HG02981 (cell line): Measurements from ENCODE around the gene GNG12.

Experiments used
- ATAC-seq: cut with Tn5 transposase; IDR thresholded peaks from one replicate; pipeline ENCODE4 v1.9.1; 2021; ENCODE audit warnings: mild to moderate bottlenecking, moderate library complexity; ENCODE audit not compliant: unreplicated experiment

GNG12 gene

GRCh38 chr1:67832737-67833601 is at the start of gene GNG12:
GNG12 (minus strand) TSS chr1:67833467; CDS start chr1:67707686, 125,781 bp downstream.
- ATAC-seq: peak; percentile 53

- ATAC-seq: no peak
Observed at GRCh38 chr1:67882196-67882958, 49.1 kb upstream of the GNG12 start.

DNA sequence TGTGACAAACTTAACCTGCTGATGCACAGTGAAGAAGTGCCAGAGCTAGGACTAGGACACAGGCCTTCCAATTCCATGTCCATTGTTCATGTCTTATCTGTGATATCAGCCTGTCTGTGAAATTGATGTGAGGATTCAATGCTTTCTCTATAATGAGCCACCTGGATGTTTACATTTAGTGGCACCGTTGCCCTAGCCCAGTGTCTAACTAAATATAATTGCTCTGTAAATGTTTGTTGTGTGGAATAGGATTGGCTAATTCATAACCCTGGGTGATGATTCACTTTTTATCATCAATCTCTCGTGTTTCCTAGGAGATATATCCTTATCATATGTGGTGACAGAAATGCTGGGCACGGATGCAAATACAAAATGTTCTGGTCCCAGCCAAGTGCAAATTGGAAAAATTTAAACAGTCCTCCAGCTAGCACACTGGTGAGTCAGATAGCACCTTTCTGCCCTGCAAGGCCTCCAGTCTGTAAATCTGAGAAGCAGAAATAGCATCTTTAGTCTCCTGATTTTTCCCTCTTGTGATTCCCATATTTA is 46.9 kb upstream of the GNG12 start:
- no peak for ATAC-seq

- ATAC-seq: no peak
Observed at GRCh38 chr1:67879485-67879884, 46.2 kb upstream of the GNG12 start.

- ATAC-seq: no peak
Observed at GRCh38 chr1:67874501-67875111, 41.3 kb upstream of the GNG12 start.

DNA sequence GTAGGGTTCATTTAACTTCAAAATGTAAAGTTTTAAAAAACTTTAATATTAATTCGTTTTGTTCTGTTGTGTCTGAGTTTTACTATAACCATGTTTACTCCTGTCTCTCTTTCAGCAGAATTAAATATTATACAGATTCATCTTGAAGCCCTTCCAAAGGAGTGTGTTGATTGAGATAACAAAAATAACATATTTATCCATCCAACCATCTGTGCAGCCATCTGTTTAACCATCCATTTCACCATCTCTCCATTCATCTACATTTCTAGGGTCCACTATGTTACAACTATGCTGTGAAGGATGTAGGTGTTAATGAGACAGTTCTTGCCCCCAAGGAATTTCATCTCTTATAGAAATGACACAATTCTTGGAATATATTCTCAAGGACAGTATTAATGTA is 36.0 kb upstream of the GNG12 start:
- no peak for ATAC-seq

GRCh38 chr1:67863637-67864036 is 30.4 kb upstream of the GNG12 start:
- no peak for ATAC-seq

GRCh38 chr1:67862685-67863084 is 29.4 kb upstream of the GNG12 start:
- no peak for ATAC-seq

- no peak for ATAC-seq
Observed at GRCh38 chr1:67861856-67862516, 28.7 kb upstream of the GNG12 start.

GRCh38 chr1:67860776-67861175 is 27.5 kb upstream of the GNG12 start:
- ATAC-seq: no peak

GRCh38 chr1:67856921-67857320 is 23.7 kb upstream of the GNG12 start:
- no peak for ATAC-seq

- ATAC-seq: no peak
Observed at GRCh38 chr1:67855961-67856360, 22.7 kb upstream of the GNG12 start.

DNA sequence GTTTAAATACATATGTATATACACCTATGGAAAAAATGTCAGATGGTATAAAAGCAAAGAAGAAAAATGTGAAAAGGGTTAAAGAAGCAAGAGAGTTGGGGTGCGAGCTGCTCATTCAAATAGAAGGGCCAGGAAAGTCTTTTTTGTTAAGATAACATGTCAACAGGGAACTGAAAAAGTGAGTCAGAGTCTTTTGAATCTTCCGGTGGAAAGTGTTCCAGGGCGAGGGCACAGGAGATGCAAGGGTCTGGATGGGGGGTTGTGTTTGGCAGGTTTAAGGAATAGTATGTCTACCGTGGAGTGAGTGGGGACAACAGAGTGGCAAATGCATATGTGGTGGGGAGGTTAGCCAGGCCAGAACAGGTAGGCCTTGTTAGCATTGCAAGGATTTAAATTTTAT is 22.2 kb upstream of the GNG12 start:
- ATAC-seq: no peak

- ATAC-seq: no peak
Observed at GRCh38 chr1:67853704-67854103, 20.4 kb upstream of the GNG12 start.

- no peak for ATAC-seq
Observed at GRCh38 chr1:67851800-67852199, 18.5 kb upstream of the GNG12 start.

DNA sequence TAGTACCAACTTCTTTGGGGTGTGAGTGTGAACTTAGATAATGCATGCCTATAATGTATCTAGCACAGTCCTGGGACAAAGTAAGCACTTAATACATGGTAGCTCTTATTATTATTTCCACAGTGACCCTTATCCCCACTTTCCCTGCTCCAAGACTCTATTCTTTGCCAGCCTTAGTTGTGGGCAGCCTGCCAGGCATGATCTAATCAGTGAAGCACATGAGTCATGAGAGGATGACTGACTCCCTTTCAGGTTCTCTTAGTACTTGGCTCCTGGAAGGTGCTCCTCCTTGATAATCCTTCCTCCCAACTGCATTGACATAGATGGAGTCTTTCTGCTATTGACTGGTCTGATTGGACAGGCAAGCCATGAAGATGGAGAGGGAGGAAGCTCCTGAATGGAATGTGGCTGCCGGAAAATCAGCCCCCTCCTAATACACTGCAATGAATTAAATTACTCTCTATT is 17.4 kb upstream of the GNG12 start:
- no peak for ATAC-seq

DNA sequence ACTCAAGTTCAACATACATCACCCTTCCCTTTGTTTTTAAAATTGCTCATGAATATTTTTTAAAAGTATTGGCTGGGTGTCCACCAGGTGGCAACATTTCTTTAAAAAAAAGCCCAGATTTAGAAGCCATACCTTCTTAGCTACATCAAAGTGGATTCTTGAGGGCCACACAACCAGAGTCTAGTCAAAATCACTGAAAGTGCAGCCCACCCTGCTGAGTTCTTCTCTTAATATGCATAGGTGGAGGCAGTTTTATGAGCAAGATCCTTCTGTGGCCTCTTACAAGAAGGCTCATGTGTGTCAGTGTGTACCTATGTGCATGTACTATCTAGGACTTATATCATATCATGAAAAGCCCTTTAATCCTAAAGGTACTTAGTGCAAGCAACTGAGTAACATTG is 16.9 kb upstream of the GNG12 start:
- no peak for ATAC-seq

GRCh38 chr1:67847466-67847865 is 14.2 kb upstream of the GNG12 start:
- no peak for ATAC-seq

GRCh38 chr1:67846538-67846937 is 13.3 kb upstream of the GNG12 start:
- no peak for ATAC-seq

- ATAC-seq: no peak
Observed at GRCh38 chr1:67844988-67845387, 11.7 kb upstream of the GNG12 start.

- ATAC-seq: no peak
Observed at GRCh38 chr1:67843746-67844145, 10.5 kb upstream of the GNG12 start.
